GM18498 (cell line): ENCODE results near the gene HAUS7.

Experiments
- ATAC-seq: cut with Tn5 transposase; IDR thresholded peaks from one replicate; pipeline ENCODE4 v1.9.1; 2021; ENCODE audit warnings: mild to moderate bottlenecking, moderate library complexity; ENCODE audit not compliant: unreplicated experiment

The HAUS7 gene

DNA sequence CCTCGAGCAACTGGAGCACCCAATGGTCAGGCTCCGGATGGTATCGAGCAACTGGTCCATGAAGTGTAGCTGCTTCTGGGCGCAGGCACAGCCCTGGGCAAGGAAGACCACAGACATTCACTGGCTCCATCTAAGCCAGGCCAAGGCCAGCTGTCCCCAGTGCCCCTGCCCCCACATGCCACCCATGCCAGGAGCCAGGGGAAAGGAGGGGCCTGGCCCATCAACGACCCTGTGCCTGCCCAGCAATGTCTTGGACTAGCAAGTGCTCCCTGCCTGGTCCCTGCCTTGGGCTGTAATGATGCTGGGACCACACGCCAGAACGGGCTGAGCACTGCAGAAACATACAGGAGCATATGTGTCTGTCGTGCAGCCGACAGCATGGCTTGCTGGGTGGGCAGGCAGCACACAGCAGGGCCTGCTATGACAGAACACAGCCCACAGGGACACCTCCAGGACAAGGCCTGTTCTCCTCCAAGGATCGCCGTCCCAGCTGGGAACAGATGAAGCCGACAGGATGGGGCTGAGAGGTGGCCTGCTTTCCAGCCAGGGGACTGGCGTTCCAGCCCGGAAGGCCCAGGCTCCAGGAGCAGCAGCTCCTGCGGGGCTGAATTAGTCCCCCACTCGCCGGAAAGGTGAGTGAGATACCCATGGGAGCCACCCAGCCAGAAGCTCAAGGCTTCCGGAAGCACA, 13.1 kb downstream of the HAUS7 start:
- no peak for ATAC-seq

DNA sequence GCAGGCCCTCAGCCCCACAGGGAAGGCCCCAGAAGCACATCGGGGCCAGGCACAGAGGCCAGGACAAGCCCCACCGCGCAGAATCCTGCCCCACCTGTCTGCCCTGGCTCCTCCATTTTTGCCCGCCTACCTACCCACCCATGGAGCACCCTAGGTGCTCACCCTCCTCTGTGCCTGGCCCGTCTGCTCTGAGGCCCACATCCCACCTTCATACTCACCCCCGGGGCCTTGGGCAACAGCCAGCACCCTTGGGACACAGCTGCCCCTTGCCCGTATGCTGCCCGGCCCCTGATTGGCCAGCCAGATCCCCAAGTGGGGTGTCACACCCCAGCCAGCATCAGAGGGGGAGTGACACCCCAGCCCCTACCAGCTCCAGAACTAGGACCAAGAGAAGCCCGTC, 13.7 kb downstream of the HAUS7 start:
- ATAC-seq, result no peak

DNA sequence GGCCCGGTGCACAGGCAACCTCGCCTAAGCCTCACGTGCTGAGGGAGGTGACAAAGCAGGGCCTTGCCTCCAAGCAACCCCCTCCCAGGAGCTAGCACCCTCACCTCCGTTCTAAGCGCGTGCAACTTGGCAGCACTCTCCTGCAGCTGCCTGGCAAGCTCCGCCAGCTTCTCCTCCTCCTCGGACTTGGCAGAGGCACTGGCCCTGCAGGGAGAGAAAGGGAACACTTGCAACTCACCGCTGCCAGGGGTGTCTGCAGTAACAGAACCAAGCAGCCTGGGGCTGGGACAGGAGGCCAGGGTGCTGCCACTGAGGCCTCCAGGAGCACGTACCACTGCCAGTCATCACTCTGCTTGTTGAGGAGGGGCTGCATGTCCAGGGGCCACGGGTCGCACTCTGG, 14.2 kb downstream of the HAUS7 start:
- no peak for ATAC-seq

DNA sequence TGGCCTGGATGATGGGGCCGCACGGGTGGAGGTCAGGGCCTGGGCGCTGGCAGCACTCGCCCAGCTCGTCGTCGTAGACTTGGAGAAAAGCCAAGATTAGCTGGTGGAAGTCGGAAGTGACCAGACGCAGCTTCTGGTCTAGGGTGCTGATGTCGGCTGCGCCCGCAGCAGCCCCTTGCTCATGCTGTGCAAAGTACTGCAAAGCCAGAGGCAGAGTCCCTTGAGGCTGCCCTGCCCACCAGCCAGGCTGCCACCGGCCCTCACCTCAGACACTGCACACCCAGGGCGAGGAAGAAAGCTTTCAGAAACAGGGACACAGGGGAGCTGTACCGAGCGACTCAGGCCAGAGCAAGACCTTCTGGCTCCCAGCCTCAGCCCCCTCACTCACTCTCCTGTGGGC, 14.8 kb downstream of the HAUS7 start:
- ATAC-seq, result no peak

DNA sequence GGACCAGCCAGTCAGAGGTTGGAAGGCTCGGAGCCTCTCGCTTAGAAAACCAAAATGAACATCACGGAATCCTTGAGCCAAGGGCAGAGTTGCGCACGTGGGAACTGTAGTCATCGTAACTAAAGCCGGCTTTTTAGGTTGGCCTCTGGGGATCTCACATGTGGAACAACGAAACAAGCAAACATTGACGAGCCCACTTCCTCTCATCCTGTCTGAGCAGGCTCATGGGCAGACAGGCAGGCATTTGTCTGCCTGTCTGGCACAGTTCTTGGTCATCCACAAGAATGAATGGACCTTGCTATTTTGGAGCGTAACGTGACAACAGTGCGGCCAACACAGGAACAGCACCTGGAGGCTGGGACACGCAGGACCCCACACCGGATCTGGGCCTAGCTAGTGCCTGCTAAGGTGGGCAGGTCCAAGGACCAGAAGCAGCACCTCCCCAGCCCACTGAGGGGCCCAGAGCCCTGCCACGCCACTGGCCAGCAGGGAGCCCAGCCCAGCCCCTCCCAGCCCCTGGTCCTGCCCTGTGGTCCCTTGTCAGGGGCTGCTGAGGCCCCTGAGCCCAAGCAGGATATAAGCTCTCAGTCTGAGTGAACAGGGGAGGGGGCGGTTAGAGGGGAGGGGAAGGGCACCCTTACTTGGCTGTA, 15.3 kb downstream of the HAUS7 start:
- ATAC-seq, result no peak

DNA sequence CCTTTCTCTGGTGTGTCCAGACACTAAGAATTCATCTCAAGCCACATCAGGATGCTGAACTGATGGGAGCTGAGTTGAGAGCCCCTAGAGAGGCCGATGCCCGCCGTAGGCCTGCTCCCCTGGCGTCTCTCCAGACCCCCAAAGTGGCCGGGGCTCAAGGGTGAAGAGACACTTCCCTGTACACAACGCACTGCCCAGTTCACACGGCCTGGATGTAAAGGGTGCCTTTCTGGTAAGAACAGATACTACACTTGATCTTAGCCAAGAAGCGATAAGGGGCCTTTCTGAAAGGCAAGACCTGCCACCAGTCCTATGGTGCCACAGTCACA, 19.5 kb downstream of the HAUS7 start:
- ATAC-seq, result no peak

DNA sequence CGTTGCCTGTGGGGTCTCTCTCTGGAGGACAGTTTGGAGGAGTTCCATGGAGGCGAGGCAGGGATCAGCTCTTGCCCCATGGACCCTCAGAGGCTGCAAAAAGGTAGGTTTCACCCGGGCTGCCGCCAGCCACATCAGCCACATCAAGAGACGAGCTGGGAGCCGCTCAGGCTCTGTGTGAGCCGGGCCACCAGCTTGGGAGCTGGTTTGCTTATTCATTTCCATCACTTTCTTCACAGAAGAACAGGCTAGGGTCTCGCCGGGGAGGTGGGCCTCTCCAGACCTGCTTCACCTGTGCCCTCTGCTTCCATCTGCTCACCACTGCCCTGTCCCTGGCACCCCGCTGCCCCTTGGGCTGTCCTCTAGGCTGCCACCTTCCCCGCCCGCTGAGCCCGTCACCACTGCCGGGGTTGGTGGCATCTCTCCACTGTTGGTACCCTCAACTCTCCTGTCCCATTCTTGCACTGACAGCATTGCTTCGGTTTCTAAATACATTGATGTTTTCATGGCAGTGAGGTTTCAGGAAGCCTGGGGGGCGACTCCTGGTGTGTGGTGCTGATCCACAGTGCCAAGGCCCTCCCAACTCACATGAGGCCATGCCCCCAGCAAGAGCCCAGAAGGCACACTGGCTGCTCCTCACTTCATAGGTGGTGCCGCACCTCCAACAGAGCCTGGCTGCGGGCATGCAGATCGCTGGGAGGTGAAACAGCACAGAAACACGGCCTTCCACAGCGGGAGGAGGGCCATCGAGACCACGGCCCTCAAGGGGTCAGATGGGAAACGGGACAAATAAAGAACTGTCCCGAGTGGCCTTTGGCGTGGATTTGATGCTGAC, 20.0 kb downstream of the HAUS7 start:
- no peak for ATAC-seq

DNA sequence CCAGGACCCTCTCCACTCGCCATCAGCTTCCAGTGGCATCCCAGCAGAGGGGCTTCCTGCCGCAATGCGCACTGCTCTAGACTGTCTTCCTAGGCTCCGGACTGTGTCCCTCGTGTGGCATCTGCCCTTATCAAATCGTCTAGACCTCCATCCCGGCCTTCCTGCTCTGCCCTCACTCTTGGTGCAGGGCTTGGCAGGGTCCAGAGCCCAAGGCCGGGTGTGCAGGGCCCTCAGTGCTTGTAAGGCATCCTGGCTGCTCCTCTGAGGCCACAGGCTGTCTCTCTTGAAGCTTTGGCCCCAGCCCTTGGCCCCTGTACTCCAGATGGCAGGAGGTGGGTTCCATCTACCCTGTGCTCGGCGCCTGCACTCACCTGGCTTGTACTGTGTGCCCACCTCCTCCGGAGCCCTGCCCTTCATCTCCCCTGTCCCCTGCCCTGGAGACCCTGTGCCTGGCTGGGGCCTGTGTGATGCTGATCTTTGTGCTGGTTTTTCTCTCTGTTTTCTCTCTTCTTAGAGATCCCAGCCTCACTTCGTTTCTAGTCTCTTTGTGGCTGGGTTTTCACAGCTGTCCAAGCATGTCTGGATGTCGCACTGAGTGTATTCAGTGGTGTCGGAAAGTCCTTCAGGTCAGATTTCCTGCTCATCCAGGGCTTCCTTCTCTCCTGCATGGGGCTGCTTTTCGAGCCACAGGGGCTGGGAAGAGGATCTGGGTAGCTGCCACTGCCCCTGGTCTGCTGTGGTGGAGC, 20.8 kb downstream of the HAUS7 start:
- no peak for ATAC-seq

DNA sequence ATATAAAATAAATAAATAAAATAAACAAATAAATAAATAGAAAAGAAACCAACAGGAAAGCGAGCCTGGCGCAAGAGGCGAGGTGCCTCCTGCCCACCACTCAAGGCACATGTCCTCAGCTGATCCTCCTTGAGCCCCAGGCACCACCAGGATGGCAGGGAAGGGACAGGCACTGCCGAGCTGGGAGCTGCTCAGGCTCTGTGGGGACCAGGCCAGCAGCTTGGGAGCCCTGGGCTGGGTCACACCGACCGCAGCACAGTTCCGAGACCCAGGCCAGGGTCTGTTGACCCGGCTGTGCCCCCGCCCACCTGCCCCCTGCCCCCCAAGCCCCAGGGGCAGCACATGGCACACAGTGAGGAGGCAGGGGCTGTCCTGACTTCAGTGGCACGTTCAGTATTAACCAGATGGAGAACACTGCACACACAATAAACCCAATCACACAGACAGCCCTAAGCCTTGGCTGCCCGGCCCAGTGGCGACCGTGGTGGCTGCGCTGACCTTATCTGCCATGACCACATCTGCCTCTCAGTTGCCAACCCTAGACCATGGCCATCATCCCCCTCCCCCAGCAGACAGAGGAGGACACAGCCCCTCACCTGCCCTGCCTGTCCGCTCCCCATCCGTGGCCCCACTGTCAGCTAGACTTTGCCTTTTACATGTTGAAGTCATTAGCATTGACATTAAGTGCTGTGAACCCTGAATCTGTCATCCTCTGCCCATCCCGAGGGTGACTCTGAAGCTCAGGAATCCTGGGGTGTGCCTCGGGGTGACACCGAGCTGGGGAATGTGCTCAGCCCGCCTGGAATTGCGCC, 21.6 kb downstream of the HAUS7 start:
- no peak for ATAC-seq

DNA sequence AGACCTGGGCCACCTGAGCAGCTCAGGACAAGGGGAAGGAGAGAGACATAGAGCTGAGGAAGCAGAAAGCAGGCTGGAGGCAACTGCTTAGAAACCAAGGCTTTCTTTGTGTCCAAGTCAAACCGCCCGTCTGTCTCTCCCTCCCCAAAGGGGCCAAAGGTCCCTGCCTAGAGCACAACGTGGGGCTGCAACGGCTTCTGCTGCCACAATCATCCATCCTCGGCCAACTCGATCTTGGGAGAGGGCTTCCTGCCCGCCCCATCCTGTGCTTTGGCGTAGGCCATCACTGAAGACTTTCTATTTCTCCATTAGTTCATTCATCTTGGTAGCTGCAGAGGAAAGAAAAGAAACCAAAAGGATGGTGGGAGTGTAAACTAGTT, 22.8 kb downstream of the HAUS7 start:
- no peak for ATAC-seq

DNA sequence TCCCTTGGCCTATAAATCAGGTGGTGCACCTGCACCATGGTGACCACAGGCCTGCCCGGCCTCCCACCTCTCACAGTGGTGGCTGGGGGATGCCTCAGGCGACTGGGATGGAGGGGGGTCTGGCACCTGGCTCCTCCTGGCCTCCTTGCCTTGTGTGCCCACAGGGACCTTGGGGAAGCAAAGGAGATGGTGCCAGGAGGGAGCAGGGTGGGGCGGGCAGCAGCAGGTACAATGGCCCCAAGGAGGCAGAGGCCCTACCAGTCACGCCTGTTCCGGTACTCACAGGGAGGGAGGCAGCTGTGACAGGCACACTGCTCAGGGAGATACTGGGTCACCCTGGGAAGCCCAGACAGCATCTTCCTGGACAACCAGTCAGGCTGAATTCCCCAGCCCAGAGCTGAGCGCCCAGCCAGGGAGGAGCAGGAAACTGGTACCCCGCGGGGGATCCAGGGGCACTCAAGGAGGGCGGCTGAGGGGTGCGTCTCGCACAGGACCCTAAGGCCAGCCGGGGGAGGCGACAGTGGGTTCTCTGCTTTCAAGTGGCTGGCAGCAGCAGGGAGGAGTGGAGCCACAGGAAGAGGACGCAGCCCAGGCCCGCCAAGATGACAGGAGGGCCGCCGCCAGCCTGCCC, 23.3 kb downstream of the HAUS7 start:
- ATAC-seq, result no peak

DNA sequence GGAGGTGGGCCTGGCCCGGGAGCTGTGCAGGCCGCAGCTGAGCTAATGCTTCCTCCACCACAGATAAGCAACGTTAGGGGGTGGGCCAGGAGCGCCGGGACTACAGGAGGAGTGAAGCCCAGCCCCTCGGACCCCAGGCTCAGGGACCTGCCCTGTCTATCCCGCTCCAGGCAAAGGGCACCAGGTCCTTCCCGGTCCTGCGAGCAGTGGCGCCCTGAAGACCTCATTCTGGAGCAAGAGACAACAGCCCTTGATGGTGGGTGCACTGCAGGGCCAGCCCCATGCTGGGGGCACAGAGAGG, 23.8 kb downstream of the HAUS7 start:
- ATAC-seq, result no peak

DNA sequence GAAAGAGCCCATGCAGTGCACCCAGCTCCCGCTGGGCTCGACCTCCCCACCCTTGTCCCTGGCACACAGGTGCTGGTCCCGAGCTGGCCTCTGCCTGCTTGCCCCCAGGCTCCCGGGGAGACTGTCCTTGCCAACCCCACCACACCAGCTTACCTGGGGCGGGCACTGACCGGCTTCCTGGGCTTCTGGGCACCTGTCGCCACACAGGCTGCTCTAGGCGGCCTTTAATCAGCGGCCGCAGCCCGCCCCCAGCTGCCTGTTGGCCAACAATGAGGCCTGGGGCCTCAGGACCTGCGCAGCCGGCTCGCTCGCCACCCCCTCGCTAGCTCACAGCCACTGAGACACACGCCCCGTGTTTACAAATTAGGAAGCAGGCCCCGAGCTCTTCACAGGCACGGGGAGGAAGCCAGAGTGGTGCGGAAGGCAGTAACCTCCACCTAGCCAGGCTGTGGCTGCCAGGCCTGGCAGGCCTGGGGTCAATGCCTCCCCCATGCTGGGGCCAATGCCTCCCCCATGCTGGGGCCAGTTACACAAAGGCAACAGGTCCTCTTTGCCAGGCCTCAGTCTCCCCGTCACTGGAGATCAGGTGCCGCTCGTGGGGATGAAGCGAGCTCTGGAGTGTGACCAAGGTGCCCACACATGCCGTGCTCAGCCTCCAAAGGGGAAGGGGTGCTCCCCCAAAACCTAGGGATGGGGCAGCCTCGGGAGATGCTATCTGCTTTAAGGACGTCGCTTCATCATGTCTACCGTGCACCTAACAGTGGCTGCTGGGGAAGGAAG, 24.3 kb downstream of the HAUS7 start, which contains the start of gene TREX2:
TREX2 (minus strand) TSS at position 201 of the 780 bp plus-strand sequence. CDS start 626 bp downstream, outside the sequence.
- ATAC-seq, result no peak

DNA sequence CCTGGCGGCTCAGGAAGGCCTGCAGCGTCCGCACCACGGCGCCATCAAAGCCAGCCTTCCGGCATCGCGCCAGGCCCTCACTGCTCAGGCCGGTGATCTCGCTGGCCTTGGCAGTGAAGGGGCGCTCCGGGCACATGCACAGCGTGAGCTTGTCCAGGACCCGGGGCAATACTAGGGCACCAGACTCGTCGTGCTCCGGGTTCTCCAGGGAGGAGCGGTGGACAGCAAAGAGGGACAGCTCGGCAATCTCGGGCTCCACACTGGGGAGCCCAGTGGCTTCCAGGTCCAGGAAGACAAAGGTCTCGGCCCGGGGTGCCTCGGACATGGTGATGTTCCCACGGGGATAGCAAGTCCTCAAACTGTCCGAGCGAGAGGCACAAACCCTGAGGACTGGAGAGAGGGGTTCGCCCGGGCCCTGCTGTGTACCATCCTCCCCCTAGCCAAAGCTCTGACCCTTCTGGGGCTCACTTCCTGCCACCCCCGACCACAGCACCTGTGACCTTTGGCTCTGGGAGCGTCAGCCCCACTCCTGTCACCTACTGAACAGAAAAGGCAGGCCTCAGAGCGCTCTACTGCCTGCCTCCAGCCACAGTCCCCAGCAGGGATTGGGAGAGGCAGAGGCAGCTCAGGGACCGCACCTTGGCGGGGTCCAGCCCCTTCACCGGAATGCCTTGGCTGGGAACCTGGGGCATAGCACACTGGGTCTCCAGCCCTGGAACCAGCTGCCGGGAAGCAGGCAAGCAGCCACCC, 25.1 kb downstream of the HAUS7 start:
- no peak for ATAC-seq

DNA sequence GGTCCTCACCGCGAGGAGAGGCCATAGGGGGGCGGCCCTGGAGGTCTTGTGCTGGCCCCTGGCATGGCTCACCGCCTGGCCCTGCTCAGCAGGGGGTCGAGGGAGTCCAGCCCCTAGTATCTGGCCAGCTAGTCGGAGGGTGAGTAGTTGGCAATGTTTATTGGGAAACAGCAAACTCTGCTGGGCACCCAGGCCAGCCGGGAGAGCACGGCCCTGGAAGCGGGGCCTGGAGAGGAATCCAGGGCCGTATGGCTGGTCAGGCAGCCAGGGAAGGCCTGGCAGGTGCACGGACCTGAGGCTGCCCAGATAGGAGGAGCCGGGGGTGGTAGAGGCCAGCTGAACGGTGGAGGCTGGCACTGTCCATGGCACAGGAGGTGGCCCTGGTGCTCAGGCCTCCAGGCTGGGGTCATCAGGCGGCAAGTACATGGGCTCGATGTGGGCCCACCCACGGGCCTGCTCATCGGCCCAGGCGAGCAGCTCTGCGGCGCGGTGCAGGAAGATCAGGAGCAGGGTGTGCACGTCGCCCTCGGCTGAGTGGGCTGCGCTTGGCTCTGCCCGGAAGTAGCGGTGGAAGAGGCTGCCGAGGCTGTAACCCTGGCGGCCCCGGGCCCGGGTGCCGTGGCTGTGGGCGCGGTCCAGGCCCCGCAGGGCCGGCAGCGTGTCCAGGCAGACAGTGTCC, 25.9 kb downstream of the HAUS7 start:
- ATAC-seq, result no peak

DNA sequence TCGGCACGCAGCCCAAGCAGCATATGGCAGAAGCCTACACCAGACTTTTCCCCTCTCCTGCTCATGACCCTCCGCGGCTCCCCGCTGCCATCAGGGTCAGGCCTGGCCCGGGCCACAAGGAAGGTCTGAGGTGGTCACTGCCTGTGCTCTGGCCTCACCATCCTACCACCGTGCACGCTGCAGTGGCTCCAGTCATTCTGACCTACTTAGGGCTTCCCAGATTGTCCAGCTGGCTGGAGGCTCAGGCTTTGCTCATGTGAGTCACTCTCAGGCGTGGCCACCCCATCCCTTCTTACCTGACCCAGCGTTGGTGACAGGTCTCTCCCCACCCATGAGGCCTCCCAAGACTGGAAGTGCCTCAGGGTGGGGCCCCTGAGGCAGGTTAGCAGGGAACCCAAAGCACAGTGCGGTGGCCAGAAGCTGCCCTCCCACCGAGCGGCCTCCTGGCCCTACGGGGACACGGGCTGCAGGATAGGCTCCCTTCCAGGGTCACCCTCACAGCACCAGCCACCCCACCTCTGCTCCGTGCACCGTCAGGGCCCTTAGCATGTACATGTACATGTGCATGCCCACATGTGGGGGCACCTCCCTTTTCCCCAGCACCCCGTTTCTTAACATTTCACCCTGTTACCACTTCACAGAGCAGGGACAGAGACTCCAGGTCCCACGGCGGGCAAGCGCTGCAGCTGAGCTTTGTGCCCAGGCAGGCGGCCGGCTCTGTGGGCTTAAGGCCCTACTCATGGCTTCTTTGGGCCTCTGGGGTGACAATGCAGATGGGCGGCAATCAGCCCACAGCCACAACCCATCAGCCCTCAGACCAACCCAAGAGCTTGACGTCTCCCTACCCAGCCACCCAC, 26.7 kb downstream of the HAUS7 start:
- no peak for ATAC-seq

DNA sequence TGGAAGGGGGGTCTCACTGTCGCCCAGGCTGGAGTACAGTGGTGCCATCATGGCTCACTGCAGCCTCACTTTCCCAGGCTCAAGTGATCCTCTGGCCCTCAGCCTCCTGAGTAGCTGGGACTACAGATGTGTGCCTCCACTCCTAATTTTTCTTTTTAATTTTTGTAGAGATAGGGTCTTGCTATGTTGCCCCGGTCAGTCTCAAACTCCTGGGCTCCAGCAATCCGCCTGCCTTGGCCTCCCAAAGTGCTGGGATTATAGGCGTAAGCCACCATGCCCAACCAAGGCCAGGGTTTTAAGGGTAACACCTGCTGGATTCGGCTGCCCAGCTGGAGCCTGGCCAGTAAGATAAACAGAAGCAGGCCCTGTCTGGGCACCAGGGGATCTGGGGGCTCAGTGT, 27.9 kb downstream of the HAUS7 start:
- no peak for ATAC-seq
